ENCODE measurements around the gene STAT3.

DNA sequence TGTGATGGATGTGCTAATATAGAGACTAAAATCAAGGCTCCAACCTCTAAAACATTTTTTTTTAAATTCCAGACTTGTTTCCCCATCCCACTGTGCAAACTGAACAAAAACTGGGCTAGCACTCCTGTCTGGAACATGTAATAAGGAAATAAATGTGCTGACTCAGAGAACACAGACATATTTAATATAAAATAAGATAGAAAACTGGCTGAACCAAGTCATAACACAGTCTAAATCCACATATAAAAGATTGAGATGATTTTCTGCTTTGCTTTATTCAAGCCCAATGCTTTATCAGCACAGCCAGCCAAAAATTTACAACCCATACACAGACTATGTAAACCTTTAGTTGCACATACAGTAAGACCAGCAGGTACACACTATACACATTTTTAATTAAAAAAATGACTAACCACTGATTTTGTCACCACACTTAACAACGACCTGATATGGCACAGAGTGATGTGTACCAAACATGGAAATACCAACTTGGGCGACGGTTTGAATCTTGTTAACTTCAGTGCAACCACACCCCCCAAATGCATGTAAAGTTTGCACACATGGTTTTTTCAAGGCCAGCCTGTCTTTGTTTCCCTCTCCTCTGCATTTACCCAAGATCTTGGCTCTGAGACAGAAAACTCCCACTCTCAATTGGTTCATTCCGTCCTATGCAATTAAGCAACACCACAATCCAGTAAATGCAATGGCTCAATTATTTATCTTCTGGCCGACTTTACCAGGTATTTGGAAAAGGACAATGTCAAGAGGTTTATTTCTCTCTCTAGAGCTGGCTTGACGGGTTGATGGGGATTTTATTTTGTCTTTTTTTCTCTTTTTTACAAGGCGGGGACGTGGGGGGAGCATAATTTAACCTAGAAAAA lies 1.2 kb downstream of the STAT3 start:
- TF ChIP-seq, protein P1, sequence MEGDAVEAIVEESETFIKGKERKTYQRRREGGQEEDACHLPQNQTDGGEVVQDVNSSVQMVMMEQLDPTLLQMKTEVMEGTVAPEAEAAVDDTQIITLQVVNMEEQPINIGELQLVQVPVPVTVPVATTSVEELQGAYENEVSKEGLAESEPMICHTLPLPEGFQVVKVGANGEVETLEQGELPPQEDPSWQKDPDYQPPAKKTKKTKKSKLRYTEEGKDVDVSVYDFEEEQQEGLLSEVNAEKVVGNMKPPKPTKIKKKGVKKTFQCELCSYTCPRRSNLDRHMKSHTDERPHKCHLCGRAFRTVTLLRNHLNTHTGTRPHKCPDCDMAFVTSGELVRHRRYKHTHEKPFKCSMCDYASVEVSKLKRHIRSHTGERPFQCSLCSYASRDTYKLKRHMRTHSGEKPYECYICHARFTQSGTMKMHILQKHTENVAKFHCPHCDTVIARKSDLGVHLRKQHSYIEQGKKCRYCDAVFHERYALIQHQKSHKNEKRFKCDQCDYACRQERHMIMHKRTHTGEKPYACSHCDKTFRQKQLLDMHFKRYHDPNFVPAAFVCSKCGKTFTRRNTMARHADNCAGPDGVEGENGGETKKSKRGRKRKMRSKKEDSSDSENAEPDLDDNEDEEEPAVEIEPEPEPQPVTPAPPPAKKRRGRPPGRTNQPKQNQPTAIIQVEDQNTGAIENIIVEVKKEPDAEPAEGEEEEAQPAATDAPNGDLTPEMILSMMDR (IDR thresholded peaks at IDR 0.05) = no peak
- TF ChIP-seq POLR2A (IDR thresholded peaks at IDR 0.05) = no peak
